GM12801 (cell line): ENCODE data around the gene PRKD1.

Experiments used
- TF ChIP-seq, protein P1 (sequence below): IDR thresholded peaks from one replicate; pipeline ENCODE4 v1.5.1; 2011; ENCODE audit warnings: control low read depth; ENCODE audit not compliant: insufficient read length; ENCODE audit errors: extremely low read depth

Gene PRKD1

DNA sequence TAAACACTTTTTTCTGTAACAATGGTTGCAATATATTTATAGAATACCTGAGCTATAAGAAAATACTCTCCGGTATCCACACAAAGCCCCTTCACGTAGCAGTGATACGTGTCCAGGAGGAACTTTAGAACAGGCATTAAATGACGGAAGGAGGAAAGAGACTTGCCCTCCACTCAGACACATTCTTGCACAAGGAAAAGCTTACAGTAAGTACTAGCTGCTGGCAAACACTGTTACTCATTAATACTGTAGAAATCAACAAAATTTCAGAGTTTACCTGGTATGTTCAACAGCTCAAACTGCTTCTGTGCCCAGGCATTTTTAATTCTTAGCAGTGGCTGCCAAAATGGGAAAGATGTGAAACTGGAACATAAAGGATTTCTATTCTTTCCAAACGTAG, 41.7 kb downstream of the PRKD1 start:
- TF ChIP-seq, protein P1, sequence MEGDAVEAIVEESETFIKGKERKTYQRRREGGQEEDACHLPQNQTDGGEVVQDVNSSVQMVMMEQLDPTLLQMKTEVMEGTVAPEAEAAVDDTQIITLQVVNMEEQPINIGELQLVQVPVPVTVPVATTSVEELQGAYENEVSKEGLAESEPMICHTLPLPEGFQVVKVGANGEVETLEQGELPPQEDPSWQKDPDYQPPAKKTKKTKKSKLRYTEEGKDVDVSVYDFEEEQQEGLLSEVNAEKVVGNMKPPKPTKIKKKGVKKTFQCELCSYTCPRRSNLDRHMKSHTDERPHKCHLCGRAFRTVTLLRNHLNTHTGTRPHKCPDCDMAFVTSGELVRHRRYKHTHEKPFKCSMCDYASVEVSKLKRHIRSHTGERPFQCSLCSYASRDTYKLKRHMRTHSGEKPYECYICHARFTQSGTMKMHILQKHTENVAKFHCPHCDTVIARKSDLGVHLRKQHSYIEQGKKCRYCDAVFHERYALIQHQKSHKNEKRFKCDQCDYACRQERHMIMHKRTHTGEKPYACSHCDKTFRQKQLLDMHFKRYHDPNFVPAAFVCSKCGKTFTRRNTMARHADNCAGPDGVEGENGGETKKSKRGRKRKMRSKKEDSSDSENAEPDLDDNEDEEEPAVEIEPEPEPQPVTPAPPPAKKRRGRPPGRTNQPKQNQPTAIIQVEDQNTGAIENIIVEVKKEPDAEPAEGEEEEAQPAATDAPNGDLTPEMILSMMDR, result no peak

DNA sequence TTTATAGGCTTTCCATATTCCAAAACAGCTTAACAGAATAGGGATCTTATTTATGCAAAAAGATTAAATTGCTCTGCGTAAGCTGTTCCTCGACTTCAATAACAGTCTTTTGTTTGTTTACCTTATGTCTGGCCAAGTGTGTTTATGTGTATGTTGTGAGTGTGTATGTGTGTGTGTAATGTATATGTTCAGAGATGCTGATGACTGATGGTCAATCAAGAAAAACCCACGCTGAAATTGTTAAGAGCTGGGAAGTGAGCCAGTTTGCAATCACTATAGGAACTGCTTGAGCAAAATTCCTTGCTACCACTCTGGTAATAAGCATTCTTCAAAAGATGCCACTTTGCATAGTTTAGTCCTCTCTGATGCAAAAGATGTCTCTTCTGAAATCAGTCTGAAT, 59.6 kb downstream of the PRKD1 start:
- TF ChIP-seq, protein P1, result no peak

DNA sequence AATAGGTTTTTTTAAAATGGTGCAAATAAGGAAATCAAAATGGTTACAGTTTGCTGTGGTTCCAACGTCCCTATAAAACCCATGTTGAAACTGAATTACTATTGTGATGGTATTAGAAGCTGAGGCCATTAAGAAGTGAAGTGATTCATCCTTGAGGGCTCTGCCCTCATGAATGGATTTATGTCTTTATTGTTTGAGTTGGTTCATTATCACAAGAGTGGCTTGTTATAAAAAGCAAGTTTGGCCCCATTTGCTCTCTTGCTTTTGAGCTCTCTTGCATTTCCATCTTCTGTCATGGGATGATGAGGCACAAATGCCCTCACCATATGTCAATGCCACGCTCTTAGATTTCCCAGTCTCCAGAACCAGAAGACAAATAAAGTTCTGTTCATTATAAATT, 62.3 kb downstream of the PRKD1 start:
- TF ChIP-seq, protein P1, result no peak

DNA sequence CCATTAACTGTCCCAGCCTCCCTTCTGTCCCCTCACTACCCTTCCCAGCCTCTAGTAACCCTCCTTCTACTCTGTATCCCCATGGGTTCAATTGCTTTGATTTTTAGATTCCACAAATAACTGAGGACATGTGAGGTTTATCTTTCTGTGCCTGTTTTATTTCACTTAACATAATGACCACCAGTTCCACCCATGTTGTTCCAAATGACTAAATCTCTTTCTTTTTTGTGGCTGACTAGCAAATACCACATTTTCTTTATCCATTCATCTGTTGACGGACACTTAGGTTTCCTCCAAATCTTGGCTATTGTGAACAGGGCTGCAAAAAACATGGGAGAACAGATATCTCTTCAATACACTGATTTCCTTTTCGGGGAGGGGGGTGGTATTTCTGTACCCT, 65.7 kb downstream of the PRKD1 start:
- TF ChIP-seq, protein P1, result no peak

DNA sequence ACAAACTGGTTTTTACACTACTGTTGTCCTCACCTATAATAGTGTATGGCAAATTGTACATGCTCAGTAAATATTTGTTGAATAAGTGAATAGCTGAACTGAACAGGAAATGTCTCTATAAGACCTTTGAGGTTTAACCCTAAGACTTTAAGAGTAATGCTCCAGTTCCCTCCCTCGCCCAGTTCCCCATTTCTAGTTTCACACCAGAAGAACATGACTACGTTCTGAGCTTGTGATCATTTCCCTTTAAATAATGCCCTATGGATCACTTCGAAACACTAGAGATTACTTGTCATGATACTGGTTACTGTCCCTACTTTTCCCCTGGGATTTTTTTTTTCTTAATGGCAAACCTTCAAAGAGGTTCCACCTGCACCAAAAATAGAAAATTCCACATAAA, 69.3 kb downstream of the PRKD1 start:
- TF ChIP-seq, protein P1, result no peak

DNA sequence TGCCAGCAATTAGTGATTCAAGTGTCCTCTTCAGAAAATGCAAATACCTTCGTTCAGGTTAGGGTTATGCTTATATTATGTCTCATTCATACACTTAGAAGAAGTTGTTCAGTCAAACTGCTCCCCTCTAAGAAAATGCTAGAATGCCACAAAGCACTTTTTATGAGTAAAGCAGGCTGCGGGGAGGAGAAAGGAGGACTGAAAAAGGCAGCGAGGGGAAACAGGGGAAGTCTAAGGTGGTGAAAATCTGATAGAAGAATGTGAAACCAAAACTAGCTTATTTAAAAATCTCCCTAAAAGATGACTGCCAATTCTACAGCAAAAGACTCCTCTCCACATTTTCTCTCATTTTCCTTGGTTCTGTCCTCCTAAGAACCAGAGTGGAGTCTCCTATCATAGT, 70.1 kb downstream of the PRKD1 start:
- TF ChIP-seq, protein P1, result no peak

DNA sequence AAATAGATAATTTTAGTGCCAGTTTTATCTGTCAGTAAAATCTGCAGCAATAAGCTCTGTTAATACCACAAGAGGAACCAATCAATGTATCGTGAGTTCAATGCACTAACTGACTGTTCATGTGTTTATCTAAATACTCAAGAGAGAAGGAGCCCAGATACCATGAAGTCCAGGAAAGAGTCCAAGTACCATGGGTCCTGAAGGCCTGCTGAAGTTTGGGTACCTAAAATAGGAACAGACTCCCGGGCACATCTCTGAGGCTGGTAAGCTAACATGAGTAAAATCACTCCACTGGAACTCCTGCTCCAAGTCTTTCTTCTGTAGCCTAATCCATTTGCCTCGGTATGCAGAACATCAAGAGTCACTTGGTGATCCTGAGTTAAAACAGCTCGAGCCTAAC, 71.1 kb downstream of the PRKD1 start:
- TF ChIP-seq, protein P1, result no peak

DNA sequence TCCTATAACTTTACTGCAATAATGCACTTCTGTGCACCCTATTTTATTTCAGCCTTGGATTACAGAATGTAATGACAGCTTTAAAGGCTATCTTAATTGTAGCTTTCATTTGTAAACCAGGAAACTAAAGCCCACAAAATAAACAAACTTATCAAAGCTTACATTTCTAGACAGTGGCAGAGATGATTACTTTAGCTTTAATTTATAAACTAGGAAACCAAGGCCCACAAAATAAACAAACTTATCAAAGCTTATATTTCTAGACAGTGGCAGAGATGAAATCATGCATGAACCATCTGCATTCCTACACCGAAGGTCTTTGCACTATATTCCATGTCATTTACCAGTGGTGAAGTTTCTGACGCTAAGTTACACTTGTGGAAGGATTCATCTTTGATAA, 74.4 kb downstream of the PRKD1 start:
- TF ChIP-seq, protein P1, result no peak
